Spleen (tissue), 7 donors: ENCODE data around the gene CD300E.

ENCODE experiments used
- CTCF ChIP-seq, 11 experiments: fragments of 200-600 bp in 7 of 11; fragments of 450-650 bp in 4 of 11; sonication (generic) in 4 of 11; IDR thresholded peaks in 8 of 11; conservative IDR thresholded peaks in 3 of 11; 1 replicate in 7 of 11; 2 replicates in 4 of 11; pipeline versions ENCODE4 v1.4.0 to v1.8.0; 2016 to 2021; ENCODE audit warnings: antibody characterized with exemption in 11 of 11, inconsistent platforms in 4 of 11, mild to moderate bottlenecking in 1 of 11
- POLR2A ChIP-seq, 3 donors: fragments of 450-650 bp; IDR thresholded peaks; one replicate each; pipeline ENCODE4 v1.5.1; 2017; ENCODE audit warnings: antibody characterized with exemption in 3 of 3, mild to moderate bottlenecking in 1 of 3
- POLR2AphosphoS5 ChIP-seq, 3 donors: sonication (generic); formaldehyde crosslinking; IDR thresholded peaks; one replicate each; pipeline ENCODE4 v1.5.1; 2017; ENCODE audit warnings: antibody characterized with exemption in 3 of 3
- donor health status: DM: no; HTN: no; CAD: no; lungs with moderate emphysema.
- donor health status: DM: no; HTN: no; CAD: no.
- donor health status: DM: no; HTN: no; CAD: no.

DNA sequence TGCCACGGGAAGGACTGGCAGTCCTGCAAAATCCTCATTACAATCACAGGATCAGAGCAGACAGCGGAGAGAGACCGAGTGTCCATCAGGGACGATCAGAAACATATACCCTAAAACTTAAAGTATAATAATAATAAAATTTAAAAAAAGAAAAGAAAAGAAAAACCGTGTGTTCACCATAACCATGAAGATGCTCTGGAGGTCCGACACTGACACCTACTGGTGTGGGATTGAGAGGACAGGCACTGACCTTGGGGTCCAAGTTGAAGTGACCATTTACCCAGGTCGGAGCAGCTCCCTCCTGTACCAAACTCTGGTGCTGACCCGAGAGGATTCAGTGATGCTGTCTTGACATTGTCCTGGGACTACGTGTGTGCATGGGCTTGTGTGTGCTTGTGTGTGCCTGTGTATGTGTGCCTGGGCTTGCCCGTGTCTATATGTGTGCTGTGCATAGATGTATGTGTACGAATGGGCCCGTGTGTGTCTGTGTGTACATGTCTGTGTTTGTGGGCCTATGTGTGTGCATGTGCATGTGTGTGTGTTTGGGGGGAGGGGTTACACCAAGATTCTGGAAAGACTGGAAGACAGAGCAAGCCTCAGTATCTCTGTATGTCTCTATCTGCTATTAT, 21.5 kb downstream of the CD300E start:
- peak; percentile 24 to 80 (median 61) for TF ChIP-seq CTCF (IDR thresholded peaks at IDR 0.05 in 8 of 11, conservative IDR thresholded peaks at IDR 0.05 in 3 of 11)
- TF ChIP-seq POLR2A (IDR thresholded peaks at IDR 0.05), result no peak
- no peak for TF ChIP-seq POLR2AphosphoS5 (IDR thresholded peaks at IDR 0.05)
